Spleen (tissue), 11 donors: Measurements from ENCODE around the gene RB1. TPM values are rescaled to one million over a fixed set of nuclear protein-coding genes. Genes with fewer than 3 reads are reported as not detected.

Source experiments
- DNase-seq: peaks from one replicate; pipeline ENCODE4 v3.0.0-alpha.2; 2020
- H3K27ac ChIP-seq, 8 donors: fragments of 200-600 bp; sonication (generic) in 7 of 8; 1 replicate in 4 of 8; 2 replicates in 4 of 8; pipeline versions ENCODE4 v1.5.0 to v1.8.0; 2016 to 2021; ENCODE audit warnings: inconsistent platforms in 4 of 8, mild to moderate bottlenecking in 4 of 8, moderate library complexity in 1 of 8
- H3K27me3 ChIP-seq, 7 donors: fragments of 200-600 bp; sonication (generic) in 6 of 7; replicated peaks in 1 of 7; 1 replicate in 4 of 7; 2 replicates in 3 of 7; pipeline versions ENCODE4 v1.5.0 to v1.8.0; 2016 to 2021; ENCODE audit warnings: inconsistent platforms in 3 of 7, mild to moderate bottlenecking in 1 of 7
- H3K36me3 ChIP-seq, 6 donors: fragments of 200-600 bp; sonication (generic) in 5 of 6; 1 replicate in 4 of 6; 2 replicates in 2 of 6; pipeline versions ENCODE4 v1.5.0 to v1.8.0; 2016 to 2021; ENCODE audit warnings: inconsistent platforms in 2 of 6
- H3K4me1 ChIP-seq, 6 donors: fragments of 200-600 bp; sonication (generic) in 5 of 6; 1 replicate in 3 of 6; 2 replicates in 3 of 6; pipeline versions ENCODE4 v1.5.0 to v1.8.0; 2016 to 2021; ENCODE audit warnings: inconsistent platforms in 3 of 6
- H3K4me3 ChIP-seq, 8 donors: fragments of 200-600 bp; sonication (generic) in 7 of 8; 1 replicate in 4 of 8; 2 replicates in 4 of 8; pipeline versions ENCODE4 v1.5.0 to v1.8.0; 2016 to 2021; ENCODE audit warnings: inconsistent platforms in 4 of 8, mild to moderate bottlenecking in 4 of 8, moderate library complexity in 2 of 8
- H3K9me3 ChIP-seq, 8 donors: fragments of 200-600 bp; sonication (generic) in 7 of 8; 1 replicate in 4 of 8; 2 replicates in 4 of 8; pipeline versions ENCODE4 v1.5.0 to v1.8.0; 2016 to 2021; ENCODE audit warnings: inconsistent platforms in 4 of 8
- POLR2A ChIP-seq, 3 donors: fragments of 450-650 bp; IDR thresholded peaks; one replicate each; pipeline ENCODE4 v1.5.1; 2017; ENCODE audit warnings: antibody characterized with exemption in 3 of 3, mild to moderate bottlenecking in 1 of 3
- POLR2AphosphoS5 ChIP-seq, 3 donors: sonication (generic); formaldehyde crosslinking; IDR thresholded peaks; one replicate each; pipeline ENCODE4 v1.5.1; 2017; ENCODE audit warnings: antibody characterized with exemption in 3 of 3
- WGBS, 5 donors: extraction: QIAGEN DNeasy Blood & Tissue Kit in 3 of 5; methylation state at CpG; one replicate each; pipeline versions ENCODE4 v1.1.5 to v1.1.7; 2013 to 2018; 5-methylcytosine and 5-hydroxymethylcytosine counted together
- intact Hi-C: fragments of 100-400 bp; cut with DNase I; formaldehyde crosslinking; loops from one replicate; pipeline ENCODE4 v1.15.0; 2023; ENCODE audit warnings: low total_unique reads
- polyA plus RNA-seq, 3 donors: library from polyadenylated mRNA; stranded (reverse); fragments of 200-250 nt; gene quantifications; one replicate each; pipeline ENCODE4 v1.2.1, GENCODE V29; 2013
- total RNA-seq, 7 donors: library from RNA; depleted of rRNA in 3 of 7; stranded (reverse); fragments of >200 nt in 3 of 7; fragmentation: NEBNext Ultra II Directional in 4 of 7; extraction: Animal tissue kit (Norgen Biotek cat#: 25700) in 4 of 7; gene quantifications; one replicate each; pipeline versions ENCODE4 v1.1.0 to v1.2.1, GENCODE V29; 2016 to 2021
- TF ChIP-seq, protein P1 (sequence below), 11 experiments: fragments of 200-600 bp in 7 of 11; fragments of 450-650 bp in 4 of 11; sonication (generic) in 4 of 11; IDR thresholded peaks in 8 of 11; conservative IDR thresholded peaks in 3 of 11; 1 replicate in 7 of 11; 2 replicates in 4 of 11; pipeline versions ENCODE4 v1.4.0 to v1.8.0; 2016 to 2021; ENCODE audit warnings: antibody characterized with exemption in 11 of 11, inconsistent platforms in 4 of 11, mild to moderate bottlenecking in 1 of 11
- donor health status: healthy with polysubstance abuse.
- donor health status: DM: no; HTN: no; CAD: no; lungs with moderate emphysema.
- donor health status: DM: no; HTN: no; CAD: no.
- donor health status: Bipolar disorder and iron deficiency.
- donor health status: healthy.
- donor health status: DM: no; HTN: no; CAD: no.
- donor health status: DM: yes; HTN: yes; CAD: no.

The RB1 gene
- total and polyA plus RNA-seq, 10 donors: 21.3 to 88.0 (median 60.2) TPM

DNA sequence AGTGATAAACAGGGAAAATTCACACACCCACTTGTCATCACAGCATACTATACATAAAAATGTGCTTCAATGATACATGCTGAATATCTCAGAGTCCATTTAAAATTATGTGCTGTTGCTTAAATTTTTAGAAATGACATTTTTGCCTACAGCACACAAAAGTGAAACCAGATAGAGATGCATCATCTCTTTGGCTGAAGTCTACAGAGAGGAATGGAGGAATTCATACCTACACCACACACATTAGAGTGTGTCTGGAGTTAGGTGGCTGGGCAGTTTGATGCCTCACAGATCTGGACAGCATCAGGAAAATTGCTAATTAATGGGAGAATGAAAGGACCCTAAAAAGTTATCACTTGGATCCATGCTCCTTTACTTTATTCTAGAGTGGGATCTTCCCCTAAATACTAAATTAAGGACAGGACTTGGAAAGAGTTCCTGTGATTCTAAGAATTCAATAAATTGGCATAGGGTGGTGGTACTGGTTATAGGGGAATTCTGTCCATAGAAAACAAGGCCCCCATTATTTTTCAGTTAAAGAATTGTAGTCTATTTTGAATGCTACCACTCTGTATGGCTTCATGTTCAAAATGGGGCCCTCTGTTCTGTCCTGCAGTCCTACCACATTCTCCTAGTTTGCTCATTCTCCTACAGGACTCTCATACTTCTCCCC, 188.0 kb downstream of the RB1 start:
- Histone ChIP-seq H3K27ac (peak overlapping the region; percentile 30 to 89 (median 88)), H3K36me3 (peaks cover 0 to 41% (median 0%) of the 10 kb centered on the region in 6 donors), H3K4me1 (peaks cover 18 to 96% (median 75%) of the 10 kb centered on the region in 6 donors), H3K27me3 (no peaks in the 10 kb centered on the region), H3K9me3 (peaks cover 0 to 11% (median 0%) of the 10 kb centered on the region in 8 donors), H3K4me3 (peak overlapping the region in 7 of 8 donors; percentile 28 to 63 (median 36))
- no peak for DNase-seq
- intact Hi-C loops: no loop called here
- TF ChIP-seq POLR2A (IDR thresholded peaks at IDR 0.05) (no peak), POLR2AphosphoS5 (IDR thresholded peaks at IDR 0.05) (no peak)
- TF ChIP-seq, protein P1, sequence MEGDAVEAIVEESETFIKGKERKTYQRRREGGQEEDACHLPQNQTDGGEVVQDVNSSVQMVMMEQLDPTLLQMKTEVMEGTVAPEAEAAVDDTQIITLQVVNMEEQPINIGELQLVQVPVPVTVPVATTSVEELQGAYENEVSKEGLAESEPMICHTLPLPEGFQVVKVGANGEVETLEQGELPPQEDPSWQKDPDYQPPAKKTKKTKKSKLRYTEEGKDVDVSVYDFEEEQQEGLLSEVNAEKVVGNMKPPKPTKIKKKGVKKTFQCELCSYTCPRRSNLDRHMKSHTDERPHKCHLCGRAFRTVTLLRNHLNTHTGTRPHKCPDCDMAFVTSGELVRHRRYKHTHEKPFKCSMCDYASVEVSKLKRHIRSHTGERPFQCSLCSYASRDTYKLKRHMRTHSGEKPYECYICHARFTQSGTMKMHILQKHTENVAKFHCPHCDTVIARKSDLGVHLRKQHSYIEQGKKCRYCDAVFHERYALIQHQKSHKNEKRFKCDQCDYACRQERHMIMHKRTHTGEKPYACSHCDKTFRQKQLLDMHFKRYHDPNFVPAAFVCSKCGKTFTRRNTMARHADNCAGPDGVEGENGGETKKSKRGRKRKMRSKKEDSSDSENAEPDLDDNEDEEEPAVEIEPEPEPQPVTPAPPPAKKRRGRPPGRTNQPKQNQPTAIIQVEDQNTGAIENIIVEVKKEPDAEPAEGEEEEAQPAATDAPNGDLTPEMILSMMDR (IDR thresholded peaks at IDR 0.05 in 8 of 11, conservative IDR thresholded peaks at IDR 0.05 in 3 of 11): no peak

DNA sequence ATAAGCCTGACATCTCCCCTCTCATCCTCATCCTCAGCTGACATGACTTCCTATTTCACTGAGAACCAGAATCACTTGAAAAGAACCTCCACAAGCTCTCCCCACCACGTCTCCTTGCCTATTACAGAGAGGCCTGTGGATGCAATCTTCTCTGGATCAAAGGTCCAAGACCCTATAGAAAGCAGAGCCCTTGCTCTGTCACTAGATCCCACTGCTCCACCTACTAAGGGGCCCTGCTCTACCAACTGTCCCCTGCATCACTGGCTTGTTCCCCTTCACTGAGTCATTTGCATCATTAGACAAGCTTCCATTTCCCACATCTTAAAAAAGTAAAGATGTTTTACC, 188.5 kb downstream of the RB1 start:
- intact Hi-C loops: no loop called here
- no peaks in the 10 kb centered on the region for H3K27me3 ChIP-seq
- peak overlapping the region; percentile 30 to 89 (median 88) for H3K27ac ChIP-seq
- TF ChIP-seq POLR2AphosphoS5 (IDR thresholded peaks at IDR 0.05) (no peak), POLR2A (IDR thresholded peaks at IDR 0.05) (no peak)
- TF ChIP-seq, protein P1 (IDR thresholded peaks at IDR 0.05 in 8 of 11, conservative IDR thresholded peaks at IDR 0.05 in 3 of 11): no peak
- WGBS, 5 donors: 11 to 37% (median 30%) methylated on average over 1 of the region's 1 CpG
- no peak for DNase-seq
- peaks cover 18 to 95% (median 76%) of the 10 kb centered on the region in 6 donors for H3K4me1 ChIP-seq
- peaks cover 0 to 11% (median 0%) of the 10 kb centered on the region in 8 donors for H3K9me3 ChIP-seq
- peak overlapping the region in 7 of 8 donors; percentile 28 to 63 (median 36) for H3K4me3 ChIP-seq
- peaks cover 0 to 37% (median 0%) of the 10 kb centered on the region in 6 donors for H3K36me3 ChIP-seq

DNA sequence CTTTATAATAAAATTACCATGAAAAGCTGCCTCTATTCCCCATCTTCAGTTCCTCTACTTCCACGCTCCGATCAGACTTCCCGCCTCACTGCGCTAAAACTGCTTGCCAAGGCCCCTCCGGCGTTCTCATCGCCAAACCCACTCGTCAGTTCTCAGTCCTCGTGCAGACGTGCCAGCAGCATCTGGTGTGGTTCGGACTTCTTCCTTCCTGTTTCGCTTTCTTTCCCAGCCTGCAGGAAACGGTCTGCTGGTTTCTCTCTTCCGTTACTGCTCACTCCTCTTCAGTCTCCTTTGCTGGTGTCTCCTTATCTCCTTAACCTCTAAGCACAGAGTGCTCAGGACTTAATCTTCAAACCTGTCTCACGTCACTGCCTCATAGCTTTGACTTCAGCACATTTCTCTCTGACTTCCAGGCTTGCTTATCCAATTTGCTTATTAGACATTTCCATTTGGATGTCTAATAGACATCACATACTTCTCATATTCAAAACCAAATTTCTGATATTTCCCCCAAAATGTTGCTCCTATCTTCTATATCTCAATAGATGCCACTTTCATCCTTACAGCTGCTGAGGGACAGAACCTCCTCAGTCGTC, 189.0 kb downstream of the RB1 start:
- intact Hi-C loops: no loop called here
- Histone ChIP-seq H3K27me3 (no peaks in the 10 kb centered on the region), H3K36me3 (peaks cover 0 to 33% (median 0%) of the 10 kb centered on the region in 6 donors), H3K4me3 (peak overlapping the region in 7 of 8 donors; percentile 28 to 63 (median 36)), H3K27ac (peak overlapping the region; percentile 30 to 89 (median 88)), H3K4me1 (peaks cover 20 to 96% (median 77%) of the 10 kb centered on the region in 6 donors), H3K9me3 (peaks cover 0 to 6% (median 0%) of the 10 kb centered on the region in 8 donors)
- peak; percentile 94 for DNase-seq
- WGBS, 5 donors: 1 to 6% (median 4%) methylated on average over 16 of the region's 16 CpGs
- no peak for TF ChIP-seq POLR2A (IDR thresholded peaks at IDR 0.05)
- peak; percentile 63 to 97 (median 94) for TF ChIP-seq POLR2AphosphoS5 (IDR thresholded peaks at IDR 0.05)
- TF ChIP-seq, protein P1 (IDR thresholded peaks at IDR 0.05 in 8 of 11, conservative IDR thresholded peaks at IDR 0.05 in 3 of 11): peak in 1 of 11 experiments; percentile 18
